AG20443 (cell line): ENCODE data around the gene ARHGAP25.
A peak's percentile ranks its signal among the peaks of the same experiment; 100 is the strongest.

Experiments used
- DNase-seq: peaks from one replicate; pipeline ENCODE4 v3.0.0; 2012; ENCODE audit warnings: low spot score, mixed read lengths

The ARHGAP25 gene

DNA sequence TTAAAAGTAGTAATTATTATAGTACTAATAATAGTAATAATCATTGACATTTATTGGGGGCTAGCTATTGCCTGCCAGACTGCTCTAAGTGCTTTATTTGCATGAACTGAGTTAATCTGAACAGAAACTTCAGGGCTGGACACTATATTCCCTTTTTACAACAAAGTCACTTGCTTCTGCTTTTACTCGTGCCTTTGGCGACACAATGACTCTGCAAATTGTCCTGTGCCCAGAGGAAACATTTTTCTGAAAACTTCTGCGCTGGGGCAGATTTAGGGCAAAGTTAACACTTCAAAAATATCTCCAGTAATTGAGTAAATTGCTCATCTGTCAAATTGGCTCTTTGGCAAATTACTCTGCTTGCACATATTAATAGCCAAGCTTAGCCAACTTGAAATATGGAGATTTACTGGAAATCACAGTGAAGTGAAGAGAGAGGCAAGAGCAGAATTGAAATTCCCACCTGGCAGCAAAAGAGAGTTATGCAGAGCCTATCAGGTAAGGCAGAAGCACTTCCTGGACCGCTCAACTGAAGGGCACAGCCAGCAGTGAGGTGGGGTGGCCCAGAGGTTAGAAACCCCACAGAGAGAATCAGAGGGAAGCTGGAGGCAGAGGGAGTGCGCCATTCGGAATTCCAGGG is 100.2 kb downstream of the ARHGAP25 start:
- DNase-seq: no peak

DNA sequence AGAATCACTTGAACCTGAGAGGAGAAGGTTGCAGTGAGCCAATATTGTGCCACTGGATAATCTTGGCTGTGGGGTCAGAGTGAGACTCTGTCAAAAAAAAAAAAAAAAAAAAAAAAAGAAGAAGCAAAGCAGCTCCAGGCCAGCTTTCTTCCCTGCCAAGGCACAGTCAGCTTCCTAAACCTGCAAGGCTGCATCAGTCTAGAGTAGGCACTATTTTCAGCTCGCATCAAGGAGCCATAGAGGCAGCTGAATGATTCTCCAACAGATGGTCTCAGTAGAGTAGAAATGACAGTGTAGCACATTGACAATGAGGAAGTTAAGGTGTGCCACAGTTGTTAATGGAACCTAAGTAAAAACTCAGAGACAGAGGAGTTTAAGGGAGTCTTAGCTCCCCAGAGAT is 101.0 kb downstream of the ARHGAP25 start:
- DNase-seq: no peak

- no peak for DNase-seq
These were observed 102.7 kb downstream of the ARHGAP25 start for GRCh38 chr2:68837164-68837860.

DNA sequence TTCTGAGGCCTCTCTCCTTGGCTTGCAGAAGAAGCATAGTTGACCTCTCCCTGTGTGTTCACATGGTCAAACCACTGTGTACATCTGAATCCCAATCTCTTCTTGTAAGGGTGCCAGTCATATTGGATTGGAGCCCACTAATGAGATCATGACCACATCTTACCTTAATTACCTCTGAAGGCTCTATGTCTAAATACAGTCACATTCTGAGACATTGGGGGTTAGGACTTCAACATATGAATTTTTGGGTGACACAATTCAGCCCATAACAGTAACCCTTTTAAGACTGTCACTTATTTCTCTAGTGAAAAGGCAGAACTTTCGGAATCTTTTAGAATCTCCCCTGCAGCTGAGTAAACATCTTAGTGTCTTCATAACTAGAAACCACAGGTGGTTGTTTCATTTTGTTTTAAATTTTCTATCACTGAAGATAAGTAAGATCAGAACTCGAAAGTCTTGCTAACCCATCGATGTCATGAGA is 103.3 kb downstream of the ARHGAP25 start:
- DNase-seq: no peak

DNA sequence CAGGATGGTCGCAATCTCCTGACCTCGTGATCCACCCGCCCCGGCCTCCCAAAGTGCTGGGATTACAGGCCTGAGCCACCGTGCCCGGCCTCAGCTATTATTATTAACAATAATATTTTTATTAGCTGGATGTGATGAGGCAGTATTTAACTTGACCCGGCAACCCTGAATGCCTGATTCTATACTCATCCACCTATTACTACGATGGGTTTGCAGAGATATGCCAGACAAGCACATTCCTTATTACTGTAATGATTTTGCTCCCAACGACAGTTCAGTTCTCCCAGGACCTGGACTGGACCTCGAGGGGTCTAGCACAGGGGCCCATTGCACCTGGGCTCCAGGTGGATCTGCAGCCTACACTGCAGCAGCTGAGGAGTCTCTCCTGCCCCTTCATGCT is 104.0 kb downstream of the ARHGAP25 start:
- DNase-seq: no peak

DNA sequence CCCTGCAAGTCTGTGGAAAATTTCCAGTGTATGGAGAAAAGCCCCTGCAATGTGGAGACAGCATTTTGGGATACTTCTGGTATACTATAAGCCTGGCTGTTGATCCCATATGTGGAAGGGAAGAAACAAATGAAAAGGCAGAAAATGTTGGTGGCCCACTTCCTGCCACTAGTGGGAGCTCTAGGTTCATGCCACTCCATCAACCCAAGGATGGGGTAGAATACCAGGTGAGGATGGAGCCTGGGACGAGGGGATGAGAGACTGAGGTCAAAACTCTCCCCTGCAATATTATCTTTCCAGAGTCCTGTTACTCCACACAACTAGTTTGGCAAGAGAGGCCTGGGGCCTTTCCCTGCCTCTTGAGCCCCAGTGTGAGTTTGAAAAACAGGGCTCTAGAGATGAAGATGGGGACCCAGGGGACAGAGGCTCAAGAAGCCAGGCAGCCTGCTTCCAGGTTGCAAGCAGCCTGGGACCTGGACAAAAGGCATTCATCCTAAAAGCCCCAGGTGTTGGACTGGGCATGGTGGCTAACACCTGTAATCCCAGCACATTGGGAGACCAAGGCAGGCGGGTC is 104.7 kb downstream of the ARHGAP25 start:
- peak; percentile 45 for DNase-seq

DNA sequence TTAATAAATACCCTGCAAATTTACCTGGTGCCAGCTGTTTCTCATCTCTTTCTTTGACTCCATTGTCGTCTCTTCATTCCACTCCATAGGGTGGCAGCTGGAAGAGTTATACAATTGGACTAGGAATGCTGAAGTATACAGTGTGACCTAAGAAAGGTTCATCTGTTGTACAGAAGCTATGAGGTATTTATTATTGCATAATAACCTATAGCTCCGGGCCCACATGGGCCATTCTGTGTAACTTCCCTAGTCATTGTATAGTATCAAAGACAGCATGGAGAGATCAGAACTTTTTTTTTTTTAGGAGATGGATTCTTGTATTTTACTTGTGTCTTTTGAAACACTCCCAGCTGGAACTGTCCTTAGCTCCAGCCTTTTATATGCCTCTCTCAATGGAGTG is 110.4 kb downstream of the ARHGAP25 start:
- no peak for DNase-seq

- no peak for DNase-seq
These were observed 111.5 kb downstream of the ARHGAP25 start for GRCh38 chr2:68846091-68846490.

GRCh38 chr2:68847751-68848150 is 113.1 kb downstream of the ARHGAP25 start:
- DNase-seq: no peak

- no peak for DNase-seq
These were observed 115.0 kb downstream of the ARHGAP25 start for GRCh38 chr2:68849579-68850030.

- DNase-seq: no peak
These were observed 115.9 kb downstream of the ARHGAP25 start for GRCh38 chr2:68850524-68850923.

GRCh38 chr2:68853035-68853434 is 118.4 kb downstream of the ARHGAP25 start:
- DNase-seq: no peak

DNA sequence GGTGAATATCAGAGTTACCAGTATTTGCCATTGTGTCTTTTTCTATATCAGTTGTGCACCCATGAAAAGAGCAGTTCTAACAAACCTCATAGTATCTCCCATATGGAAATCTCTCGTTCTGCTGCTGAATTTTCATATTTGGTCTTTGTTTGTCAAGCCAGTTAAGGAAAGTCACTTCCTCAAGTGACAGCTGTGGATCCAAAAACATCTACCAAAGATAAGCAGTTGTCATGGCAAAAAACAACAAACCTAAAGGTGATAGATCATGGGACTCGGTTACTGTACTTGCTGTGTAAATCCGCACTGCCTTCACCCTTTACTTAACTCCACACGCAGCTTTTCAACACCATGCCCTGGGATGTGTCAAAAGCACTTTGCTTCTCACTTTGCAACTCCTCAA is 119.3 kb downstream of the ARHGAP25 start:
- no peak for DNase-seq

DNA sequence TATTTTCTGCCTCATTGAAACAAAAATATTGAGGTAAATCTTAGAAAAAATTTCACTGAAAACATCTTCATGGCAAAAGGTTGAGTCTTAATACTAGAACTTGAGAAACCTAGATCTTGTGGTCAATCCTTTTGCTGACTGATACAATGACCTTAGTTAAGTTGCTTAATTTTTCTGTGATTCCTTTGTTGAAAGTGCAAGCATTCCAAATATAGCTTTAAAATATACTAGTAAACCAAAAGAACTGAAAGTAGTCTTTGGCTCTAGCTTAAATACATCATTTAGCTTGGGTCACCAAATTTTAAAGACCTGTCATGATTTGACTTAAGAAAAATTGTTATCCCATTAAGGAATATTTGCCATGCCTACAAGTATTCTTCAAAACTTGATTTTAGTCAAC is 119.9 kb downstream of the ARHGAP25 start:
- no peak for DNase-seq

DNA sequence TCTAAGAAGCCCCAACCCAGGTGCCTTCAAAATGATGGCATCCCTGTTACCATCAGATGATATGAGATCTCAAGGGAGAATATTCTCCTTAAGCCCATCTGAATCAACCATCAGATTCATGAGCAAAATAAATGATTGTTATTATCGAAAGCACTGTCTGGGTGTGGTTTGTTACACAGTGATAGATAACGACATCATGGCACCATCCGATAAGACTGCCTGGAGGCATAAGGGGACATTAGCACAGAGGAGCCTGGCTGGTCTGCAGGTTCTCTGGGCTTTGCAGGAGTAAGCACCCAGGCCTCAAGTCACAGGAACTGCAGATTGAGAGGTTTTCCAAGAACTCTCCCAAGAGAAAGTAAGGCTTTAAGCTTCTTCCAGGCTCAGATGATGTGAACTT is 120.9 kb downstream of the ARHGAP25 start:
- no peak for DNase-seq

DNA sequence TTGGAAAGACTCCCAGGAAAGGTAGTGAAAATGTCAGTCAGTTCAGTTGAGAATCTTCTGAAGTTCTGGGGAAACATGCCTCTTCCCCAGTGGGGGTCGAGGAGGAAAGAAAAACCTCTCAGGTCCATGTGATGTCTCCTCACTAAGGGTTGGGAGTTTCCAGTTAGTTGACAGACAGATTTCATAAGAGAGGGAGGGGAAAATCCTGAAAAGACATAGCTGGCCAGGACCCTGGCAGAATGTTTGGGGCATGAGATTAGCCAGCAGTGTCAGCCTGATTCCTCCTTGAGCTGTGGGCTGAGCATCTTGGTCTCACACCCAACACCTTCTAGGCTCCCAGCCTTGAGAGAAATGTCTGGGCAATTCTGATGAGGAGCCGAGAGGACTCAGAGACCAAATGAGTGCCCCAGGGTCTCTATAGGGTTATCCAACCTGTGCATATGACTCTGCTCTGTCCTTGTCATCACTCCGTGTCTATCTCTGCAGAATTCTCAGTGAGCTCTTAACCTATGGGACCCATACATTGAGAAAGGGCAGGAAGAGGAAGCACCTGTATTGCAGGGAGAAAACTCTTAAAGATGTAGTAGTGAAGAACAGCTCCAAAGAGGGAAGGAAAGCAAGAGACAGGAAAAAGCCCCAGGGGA is 122.7 kb downstream of the ARHGAP25 start:
- no peak for DNase-seq

DNA sequence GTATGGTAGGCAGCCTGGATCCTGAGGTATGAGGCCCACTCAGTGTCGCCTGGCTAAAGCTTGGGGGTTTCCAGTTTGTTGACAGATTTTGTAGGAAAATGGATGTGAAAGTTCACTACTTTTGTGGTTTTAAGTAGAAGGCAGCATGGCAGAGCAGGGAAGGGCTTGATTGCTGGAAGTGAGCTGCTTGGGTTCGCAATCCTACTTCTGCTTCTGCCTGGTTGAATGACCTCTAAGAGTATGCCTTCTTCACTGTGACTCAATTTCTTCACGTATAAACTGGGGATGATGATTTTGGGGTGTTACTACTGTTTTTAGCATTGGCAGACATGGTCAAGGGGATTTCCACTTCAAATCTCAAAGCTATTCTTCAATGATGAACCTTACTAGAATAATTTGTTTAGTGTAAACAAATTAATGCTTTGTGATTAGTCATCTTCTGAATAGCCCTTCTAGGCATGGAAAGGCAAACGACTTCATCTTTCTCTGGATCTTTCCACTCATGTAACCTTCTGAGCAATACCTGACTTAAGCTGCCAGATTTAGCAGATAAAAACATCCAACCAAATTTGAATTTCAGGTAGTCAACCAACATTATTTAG is 123.3 kb downstream of the ARHGAP25 start:
- DNase-seq: no peak

GRCh38 chr2:68860111-68860510 is 125.5 kb downstream of the ARHGAP25 start:
- DNase-seq: no peak

- no peak for DNase-seq
These were observed 126.7 kb downstream of the ARHGAP25 start for GRCh38 chr2:68861330-68861729.

DNA sequence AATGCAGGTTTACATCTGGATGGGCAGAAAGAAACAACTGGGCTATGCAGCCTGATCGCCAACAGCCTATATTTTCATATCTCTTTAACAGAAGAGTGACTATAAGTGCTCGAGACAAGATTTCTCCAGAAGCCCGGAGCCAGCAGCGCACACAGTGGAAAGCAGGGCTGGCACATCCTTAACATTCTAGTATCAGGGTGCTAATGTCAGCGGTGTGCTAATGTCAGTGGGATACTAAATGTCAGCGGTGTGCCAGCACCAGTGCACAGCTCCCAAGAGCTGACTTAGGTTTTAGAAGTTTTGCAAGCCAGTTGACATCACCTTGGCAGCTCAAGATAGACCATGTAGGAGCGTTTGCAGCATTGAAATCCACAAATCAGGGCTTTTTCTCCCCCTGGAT is 128.3 kb downstream of the ARHGAP25 start:
- DNase-seq: no peak

DNA sequence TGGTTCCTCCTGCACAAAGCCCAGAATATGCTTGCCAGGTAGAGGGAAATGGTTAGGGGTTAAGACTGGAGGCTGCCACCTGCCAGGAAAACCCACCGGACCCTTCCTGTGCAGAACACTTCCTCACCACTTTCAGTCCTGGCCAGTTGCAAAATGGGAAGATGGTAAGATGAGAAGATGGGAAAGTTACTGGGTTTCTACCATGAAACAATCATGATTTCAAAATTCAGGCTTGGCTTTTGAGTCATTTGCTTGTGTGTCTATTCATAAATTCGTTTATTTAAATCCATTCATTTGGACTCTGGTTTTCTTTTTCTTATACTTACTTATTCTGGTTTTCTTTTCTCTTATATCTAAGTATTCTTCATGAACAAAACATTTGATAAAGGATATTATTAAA is 129.4 kb downstream of the ARHGAP25 start:
- DNase-seq: no peak

GRCh38 chr2:68865108-68865507 is 130.5 kb downstream of the ARHGAP25 start:
- no peak for DNase-seq
